Posterior cingulate gyrus (tissue), 11 donors: Measurements from ENCODE around the gene KRT84.
"Not testable (repeated sequence)": the region's sequence is repeated elsewhere in the genome, so short reads cannot be mapped to it uniquely, and the experiment has no call there.

Experiments used
- DNase-seq, 10 donors: peaks; one replicate each; pipeline versions ENCODE4 v3.0.0 to v3.0.0-alpha.2; 2020 to 2021; ENCODE audit warnings: mixed read lengths in 3 of 10
- intact Hi-C: fragments of 100-400 bp; cut with DNase I; formaldehyde crosslinking; loops from one replicate; pipeline ENCODE4 v1.15.1; 2023

Gene KRT84

DNA sequence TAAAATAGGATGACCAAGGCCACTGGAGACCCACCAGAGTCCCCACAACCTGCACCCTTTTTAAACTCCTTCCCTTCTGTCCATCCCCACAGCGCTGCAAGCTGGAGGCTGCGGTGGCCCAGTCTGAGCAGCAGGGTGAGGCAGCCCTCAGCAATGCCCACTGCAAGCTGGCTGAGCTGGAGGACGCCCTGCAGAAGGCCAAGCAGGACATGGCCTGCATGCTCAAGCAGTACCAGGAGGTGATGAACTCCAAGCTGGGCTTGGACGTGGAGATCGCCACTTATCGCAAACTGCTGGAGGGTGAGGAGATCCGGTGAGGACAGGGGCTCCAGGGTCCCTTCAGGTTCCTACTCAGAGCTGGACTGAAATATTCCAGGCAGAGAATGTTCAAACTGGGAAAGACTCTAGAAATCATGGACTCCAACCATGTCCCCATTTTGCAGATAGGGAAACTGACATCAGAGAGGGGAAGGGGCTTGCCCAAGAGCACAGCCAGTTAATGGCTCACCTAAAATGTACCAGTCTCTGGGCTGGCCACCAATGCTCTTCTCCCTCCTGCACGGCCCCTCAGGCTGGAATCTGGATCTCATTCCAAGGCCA, 35.3 kb downstream of the KRT84 start:
- intact Hi-C loops: no loop called here
- peak in 1 of 10 donors; percentile 77 for DNase-seq

DNA sequence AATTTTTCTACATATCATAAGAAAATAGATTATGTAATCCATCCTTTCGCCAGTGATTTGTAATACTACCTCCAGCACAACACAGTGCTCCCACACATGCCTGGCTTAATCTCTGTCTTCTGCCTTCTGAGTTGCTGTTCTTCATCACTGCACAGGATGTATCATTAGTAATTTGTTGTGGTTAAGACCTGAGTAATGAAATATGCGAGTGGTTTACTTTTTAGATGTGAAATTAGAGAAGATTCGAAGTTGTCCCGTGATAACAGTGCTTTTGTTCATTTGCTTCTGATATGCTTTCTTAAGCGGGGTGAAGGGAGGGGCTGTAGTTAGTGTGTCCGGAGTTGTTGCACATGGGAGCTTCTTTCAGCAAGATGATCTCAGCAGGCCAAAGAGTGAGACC, 36.3 kb downstream of the KRT84 start:
- intact Hi-C loops: no loop called here
- DNase-seq: no peak

DNA sequence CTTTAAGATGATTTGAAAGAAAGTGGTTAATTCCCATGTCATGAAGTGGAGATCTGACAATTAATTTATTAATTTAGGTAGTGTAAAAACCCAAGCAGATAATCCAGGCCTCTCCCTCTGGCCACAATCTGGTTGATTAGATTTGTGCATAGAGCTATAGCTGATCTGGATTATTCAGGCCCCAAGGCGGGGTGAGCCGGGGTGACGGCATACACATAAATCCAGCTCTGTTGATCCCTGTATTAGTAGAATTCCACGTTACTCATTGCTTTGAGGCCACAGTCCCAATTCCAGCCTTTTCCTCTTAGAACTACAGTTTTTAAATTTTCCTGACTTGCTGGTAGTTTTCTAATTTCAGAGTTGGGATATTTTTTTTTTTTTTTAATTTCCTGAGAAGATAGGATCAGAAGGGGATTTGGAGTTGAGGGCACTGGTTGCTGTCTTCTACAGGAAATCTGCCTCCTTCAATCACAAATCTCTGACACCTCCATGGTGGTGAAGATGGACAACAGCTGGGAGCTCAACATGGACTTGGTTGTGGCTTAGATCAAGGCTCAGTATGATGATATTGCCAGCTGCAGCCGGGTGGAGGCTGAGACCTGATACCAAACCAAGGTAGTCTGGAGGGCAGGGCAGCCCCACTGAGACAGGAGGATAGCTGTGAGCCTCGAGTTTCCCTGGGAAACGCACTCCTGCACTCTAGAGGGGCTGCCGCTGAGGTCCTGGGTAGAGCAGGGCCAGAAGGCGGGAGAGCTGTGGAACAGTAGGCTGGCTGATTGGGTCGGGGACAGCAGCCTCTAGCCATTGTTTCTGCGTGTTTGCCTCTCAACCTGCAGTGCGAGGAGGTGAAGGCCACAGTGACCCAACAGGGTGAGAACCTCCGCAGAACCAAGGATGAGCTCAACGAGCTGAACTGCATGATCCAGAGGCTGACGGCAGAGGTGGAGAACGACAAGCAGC, 37.6 kb downstream of the KRT84 start:
- intact Hi-C loops: no loop called here
- DNase-seq: no peak

DNA sequence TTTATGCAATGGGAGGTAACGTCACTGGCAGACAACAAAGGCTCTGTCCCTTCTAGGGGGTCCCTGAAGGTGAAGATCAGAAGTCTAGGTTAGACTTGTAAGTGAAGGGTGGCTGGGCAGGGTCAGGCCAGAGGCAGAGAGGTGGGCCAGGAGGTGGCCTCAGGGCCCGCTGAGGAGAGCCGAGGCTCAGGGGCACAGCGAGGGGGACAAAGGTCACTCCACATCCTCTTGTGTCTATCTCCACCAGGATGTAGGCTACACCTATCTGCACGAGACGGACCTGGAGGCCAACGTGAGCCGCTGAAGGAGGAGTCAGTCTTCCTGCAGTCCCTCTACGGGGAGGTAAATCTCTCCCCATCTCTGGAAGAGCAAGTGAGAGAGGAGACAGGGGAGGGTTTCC, 38.4 kb downstream of the KRT84 start:
- DNase-seq: peak in 1 of 10 donors; percentile 77

DNA sequence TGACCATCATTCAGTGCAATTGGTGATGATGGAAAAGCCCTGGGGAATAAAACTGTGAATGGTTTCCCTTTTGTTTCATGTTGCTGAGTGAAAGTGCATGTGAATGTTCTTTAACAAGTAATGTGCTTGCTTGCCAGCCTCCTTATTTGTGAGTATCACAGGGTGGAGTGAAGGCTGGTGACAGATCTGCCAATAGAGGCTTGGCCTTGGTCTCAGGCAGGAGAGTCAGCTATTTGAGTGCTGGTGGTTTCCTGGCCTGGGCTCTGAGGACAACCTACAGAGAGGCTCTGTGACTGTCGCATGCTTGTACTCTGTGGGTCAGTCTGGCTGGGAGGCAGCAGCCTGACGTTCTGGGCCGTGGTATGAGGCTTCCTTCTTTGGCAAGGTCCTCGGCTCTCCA, 38.9 kb downstream of the KRT84 start:
- DNase-seq: peak in 2 of 10 donors; percentile 27 to 79
- intact Hi-C loops: no loop called here

More for the DNA sequence above, 38.4 kb downstream of the KRT84 start:
- intact Hi-C loops: no loop called here

DNA sequence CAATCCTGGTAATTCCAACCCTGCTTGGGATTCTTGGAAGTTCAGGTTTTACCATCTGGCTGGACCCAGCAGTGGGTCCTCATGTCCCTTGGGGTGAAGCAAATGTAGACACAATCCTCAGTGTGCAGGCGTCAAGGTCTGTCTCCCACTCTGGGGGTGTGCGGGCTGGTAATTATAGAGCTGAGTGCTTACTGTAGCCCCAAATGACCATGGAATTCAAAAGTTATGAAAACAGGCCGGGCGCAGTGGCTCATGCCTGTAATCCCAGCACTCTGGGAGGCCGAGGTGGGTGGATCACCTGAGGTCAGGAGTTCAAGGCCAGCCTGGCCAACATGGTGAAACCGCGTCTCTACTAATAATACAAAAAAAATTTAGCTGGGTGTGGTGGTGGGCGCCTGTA, 40.4 kb downstream of the KRT84 start:
- intact Hi-C loops, DNase-seq: not testable (repeated sequence)

DNA sequence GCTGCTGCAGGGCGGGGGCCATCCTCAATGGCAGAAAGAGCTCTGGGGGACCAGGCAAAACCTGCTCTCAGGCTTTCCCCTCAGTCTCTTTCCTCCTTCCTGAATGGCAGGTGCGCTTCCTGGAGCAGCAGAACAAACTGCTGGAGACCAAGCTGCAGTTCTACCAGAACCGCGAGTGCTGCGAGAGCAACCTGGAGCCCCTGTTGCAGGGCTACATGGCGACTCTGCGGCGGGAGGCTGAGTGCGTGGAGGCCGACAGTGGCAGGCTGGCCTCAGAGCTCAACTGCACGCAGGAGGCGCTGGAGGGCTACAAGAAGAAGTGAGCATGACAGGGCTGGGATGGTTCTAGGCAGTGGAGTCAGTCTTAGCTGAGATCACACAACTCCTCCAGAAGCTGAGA, 41.3 kb downstream of the KRT84 start:
- intact Hi-C loops: no loop called here
- DNase-seq: no peak

DNA sequence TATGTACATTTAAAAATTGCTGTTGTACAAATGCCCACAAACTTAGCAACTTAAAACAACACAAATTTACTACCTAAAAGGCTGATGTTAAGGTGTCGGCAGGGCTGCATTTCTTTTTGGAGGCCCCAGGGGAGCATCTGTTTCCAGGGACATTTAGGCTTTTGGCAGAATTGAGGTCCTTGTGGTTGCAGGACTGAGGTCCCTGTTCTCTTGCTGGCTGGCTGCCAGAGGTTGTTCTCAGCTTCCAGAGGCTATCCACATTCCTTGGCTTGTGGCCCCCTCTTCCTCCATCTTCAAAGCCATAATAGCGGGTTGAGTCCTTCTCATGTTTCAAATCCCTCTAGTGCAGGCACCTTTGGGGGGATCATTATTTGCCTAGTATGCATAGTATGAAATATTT, 41.9 kb downstream of the KRT84 start:
- DNase-seq: no peak
- intact Hi-C loops: no loop called here

DNA sequence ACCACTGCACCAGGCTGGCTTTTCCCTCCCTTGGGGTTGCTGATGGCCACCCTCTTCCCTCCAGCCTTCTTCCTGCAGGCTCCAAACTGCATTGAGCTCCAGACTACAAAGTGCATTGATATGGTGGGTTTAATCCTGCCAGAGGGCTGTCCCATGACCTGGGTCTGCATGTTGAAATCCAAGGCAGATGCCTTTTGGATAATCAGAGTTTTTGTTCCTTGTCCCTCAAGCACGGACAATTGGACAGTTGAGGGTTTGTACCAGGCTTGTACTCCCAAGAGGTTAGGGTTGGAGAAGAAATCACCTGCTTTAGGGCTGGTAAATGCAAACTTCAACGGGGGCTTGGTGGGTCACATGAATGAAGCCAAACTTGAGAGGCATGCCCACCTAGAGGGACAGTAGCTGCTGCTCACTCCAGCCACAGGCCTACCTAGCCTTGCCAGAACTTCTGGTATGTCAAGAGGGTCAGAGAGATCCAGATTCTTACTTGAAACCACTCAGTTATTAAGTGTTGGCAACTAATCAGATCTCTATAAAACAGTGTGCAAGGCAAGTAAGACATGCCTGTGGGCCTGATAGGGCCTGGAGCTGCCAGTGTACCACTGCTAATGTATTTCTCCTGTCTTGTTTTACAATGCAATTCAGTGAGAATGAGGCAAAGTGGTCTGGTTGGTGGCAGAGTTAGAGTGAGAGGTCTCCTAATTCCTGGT, 42.5 kb downstream of the KRT84 start:
- intact Hi-C loops: no loop called here
- no peak for DNase-seq

DNA sequence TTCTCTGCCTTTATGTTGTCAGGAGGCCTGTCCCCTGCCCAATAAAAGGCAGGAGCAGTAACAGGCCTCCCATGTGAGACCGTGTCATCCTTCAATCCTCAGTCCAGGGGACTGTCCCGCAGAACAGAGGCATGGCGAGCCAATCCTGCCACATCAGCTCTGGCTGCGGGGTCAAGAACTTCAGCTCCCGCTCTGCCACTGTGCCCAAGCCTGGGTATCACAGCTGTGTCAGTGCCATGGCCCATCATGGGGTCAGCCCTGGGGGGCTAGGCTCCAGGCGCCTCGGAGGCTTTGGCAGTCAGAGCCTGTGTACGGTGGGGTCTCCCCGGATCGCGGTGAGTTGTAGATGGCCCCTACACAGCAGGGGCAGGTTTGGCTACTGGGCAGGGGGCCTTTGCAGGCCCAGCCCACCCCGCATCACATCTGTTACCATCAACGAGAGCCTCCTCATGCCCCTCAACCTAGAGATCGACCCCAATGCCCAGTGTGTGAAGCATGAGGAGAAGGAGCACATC, 44.3 kb downstream of the KRT84 start:
- intact Hi-C loops: no loop called here
- no peak for DNase-seq

DNA sequence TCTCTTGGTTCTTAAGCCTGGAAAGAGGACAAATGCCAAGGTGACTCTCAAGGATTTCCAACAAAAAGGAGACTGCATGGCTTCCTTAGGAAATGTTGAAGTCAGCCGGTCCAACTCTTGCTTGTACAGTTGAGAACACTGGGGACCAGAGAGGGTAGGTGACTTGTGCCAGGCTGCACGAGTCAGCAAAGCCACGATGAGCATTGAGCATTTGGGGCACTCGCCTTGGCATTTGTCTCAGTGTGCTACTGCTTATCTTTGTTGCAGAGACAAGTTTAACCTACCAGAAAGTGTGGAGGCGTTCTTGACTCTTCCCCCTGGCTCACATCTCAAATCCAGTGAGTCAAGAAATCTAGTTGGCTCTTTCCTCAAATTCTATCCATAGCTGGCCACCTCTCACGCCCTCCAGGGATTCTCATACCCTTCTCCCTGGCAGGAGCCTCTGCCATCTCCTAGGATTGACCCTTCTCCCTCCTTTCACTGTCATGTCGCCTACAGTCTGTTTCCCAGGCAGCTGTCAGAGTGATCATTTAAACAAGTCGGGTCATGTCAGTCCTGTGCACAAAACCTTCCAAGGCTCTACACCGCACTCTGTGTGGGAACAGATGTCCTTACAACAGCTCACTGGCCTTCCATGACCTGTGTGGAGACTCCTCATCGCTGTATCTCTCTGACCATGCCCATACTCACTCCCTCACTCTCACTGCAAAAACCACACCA, 47.1 kb downstream of the KRT84 start:
- DNase-seq: no peak
- intact Hi-C loops: no loop called here

DNA sequence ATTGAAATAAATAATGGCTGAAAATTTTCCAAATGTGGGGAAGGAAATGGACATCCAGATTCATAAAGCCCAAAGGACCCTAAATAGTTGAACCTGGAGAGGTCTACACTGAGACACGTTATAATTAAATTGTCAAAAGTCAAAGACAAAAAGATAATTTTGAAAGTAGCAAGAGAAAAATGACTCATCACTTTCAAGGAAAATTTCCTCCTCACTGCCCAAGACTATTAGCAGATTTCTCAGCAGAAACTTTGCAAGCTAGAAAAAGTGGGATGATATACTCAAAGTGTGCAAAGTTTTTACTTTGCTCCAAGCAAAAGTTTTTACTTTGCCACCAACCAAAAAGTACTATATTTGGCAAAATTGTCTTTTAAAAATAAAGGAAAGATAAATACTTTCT, 48.4 kb downstream of the KRT84 start:
- no peak for DNase-seq
- intact Hi-C loops: no loop called here

DNA sequence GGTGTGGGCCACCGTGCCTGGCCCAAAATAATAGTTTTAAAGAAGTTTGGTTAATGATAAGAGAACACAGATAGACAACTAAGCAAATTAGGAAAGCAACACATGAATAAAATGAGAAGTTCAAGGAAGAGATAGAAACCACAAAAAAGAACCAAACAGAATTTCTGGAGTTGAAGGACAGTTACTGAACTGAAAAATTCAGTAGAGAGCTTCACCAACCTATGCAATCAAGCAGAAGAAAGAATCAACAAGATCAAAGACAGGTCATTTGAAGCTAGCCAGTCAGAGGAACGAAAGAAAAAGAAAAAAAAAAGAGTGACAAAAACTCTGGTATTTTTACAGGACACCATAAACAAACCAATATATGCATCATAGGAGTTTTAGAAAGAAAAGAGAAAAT, 48.8 kb downstream of the KRT84 start:
- intact Hi-C loops: no loop called here
- no peak for DNase-seq

DNA sequence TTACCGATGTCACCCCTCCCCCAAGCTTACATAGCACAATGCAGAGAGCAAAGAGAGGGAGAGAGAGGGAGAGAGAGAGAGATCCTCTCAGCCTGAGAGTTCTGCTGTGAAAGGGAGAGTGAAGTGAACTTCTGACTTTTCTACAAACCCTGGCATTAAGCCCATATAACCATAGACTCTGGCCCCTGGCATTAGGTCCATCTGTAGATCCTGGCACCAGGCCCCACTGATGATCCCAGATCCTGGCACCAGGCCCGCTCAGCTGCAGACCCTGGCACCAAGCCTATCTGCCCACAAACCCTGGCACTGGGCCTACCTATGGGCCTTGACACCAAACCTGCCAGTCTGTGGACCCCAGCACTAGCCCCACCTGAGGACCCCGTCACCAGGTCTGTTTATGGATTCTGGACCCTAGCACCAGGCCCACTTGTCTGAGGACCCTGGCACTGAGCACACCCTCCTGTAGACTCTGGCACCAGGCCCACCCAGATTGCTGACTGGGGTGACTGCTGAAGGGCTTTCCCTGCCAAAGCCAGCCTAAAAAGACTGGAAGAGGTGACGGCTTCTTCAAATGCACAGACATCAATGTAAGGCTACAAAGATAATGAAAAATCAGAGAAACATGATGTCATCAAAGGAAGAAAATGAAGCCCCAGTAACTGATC, 49.7 kb downstream of the KRT84 start:
- intact Hi-C loops: no loop called here
- peak in 1 of 10 donors; percentile 76 for DNase-seq

DNA sequence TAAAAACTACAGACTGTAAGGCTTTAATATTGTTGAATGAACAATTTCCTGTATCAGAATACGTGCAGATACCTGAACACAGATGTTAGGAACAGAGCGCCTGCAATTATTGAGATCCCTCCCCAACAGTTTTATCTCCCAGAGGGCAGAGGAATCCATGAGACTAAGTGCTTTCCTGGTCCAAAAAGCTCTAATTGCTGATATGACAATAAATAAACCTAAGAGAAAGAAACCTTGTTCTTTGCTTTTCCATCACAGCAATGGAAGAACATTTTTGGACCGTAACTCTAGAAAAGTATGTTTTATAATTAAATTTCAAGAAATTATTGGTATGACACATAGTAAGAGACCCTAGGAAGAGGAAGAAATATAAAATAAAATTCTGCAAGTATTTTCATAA, 51.3 kb downstream of the KRT84 start:
- intact Hi-C loops: no loop called here
- no peak for DNase-seq

DNA sequence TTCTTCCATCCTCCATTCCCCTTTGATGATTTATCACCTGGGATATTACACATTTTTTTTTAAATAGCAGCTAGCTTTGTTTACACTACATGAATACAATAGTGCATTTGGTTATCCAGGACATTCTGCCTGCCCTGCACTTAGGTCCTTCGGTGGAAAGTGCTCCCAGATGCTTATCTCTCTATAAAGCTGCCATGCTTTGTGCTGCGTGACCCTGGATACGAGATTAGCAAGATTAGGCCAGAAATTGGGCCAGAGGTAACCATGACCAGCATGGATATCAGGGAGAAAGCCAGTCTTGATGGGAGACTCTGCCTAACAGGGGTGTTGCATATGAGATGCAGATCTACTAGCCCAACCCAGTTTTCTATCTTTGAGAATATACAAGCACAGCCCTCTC, 52.1 kb downstream of the KRT84 start:
- intact Hi-C loops: no loop called here
- DNase-seq: no peak

DNA sequence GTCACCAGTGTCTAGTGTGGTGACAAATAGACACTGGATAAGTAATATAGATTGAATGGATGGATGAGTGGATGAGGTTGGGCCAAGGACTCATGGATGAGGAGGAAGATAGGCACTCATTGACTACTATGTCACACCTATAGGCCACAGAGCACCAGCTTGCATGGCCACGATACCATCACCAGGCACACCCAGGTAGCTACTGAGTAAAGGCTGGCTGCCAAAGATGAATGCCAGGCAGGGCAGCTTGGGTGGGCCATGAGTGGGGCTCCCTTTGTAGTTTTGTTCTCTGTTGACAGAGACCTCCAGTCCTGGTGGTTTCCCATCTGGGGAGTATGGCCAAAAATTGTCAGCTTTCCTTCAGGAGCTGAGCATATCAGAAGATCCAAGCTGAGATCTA, 53.1 kb downstream of the KRT84 start:
- intact Hi-C loops: no loop called here
- DNase-seq: no peak

DNA sequence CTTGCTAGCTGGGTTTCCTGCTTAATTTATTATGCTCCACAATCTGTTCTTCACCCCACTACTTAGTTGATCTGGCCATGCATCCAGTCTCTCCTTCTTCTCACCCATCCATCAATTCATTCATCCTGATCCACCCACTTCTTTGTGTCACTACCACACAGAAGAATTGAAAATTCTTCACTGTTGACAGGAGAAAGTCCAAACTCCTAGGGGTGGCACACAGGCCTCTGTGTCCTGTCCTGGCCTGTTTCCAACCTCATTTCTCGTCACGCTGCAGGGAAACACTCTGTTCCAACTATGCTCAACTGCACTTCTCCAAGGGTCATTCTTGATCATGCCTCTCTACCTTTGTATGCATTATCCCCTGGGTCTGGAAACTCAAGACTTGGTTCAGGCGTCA, 53.6 kb downstream of the KRT84 start:
- DNase-seq: no peak
- intact Hi-C loops: no loop called here

DNA sequence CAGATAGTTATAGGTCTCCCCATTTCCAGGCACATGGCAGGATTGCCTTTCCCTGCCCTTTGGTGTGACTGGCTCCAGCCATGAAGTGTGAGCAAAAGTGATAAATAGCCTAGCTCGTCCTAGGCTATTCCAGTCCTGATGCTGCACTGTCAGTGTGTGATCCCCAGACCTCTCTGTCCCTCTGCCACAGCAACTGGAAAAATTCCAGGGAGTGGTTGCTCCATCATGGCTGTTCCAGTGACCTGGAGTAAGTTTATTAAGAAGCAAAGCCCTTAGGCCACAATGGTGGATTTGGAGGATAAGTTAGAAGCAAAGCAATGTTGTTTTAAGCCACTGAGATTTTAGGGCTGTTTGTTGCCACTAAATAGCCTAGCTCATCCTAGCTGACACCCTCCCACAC, 54.4 kb downstream of the KRT84 start:
- no peak for DNase-seq
- intact Hi-C loops: no loop called here
